GM12878 (cell line): ENCODE measurements around the gene SCTR. TPM values are rescaled to one million over a fixed set of nuclear protein-coding genes. Genes with fewer than 3 reads are reported as not detected.

Experiments
- ATAC-seq: fragments of 200-7000 bp; cut with Tn5 transposase; 3 replicates; pipeline ENCODE4 v1.9.1; 2020; ENCODE audit warnings: mild to moderate bottlenecking, moderate library complexity
- BruUV-seq: library from RNA; stranded (reverse); fragments of 400-500 nt; replicated peaks from 2 replicates; lab custom pipeline; 2021; lab: Mats Ljungman, UMichigan
- CTCF ChIA-PET: fragments of 300-600 bp; sonication (Branson Sonifier 250); formaldehyde crosslinking; extraction: SDS; loops from one replicate; lab custom pipeline; 2021; ENCODE audit warnings: inconsistent platforms; lab: Yijun Ruan, JAX
- POLR2A ChIA-PET: fragments of 350-600 bp; formaldehyde crosslinking; extraction: SDS; loops from one replicate; lab custom pipeline; 2021; ENCODE audit warnings: inconsistent platforms; lab: Charles Lee
- RAD21 ChIA-PET: fragments of 300-600 bp; sonication (Branson Sonifier 250); formaldehyde crosslinking; loops from one replicate; lab custom pipeline; 2023; ENCODE audit warnings: antibody characterized with exemption; ENCODE audit not compliant: unreplicated experiment; lab: Charles Lee
- SMC1A ChIA-PET: fragments of 300-600 bp; sonication (Branson Sonifier 250); formaldehyde crosslinking; loops from one replicate; lab custom pipeline; 2023; ENCODE audit not compliant: unreplicated experiment, uncharacterized antibody; lab: Charles Lee
- DNase-seq: peaks from one replicate; pipeline ENCODE4 v3.0.0-alpha.2; 2011; ENCODE audit warnings: low read depth, low spot score
- FAIRE-seq: peaks from 3 replicates; lab custom pipeline; 2011; peaks lifted over from hg19 to GRCh38; lab: Jason Lieb, UNC
- H2AFZ ChIP-seq: 2 replicates; pipeline ENCODE4 v1.6.0; 2011; ENCODE audit warnings: low read depth, low read length, control low read depth; ENCODE audit not compliant: control insufficient read depth
- H3K27ac ChIP-seq: 2 replicates; pipeline ENCODE4 v1.5.1; 2011; ENCODE audit warnings: control low read depth; ENCODE audit not compliant: control insufficient read depth, insufficient read depth
- H3K27me3 ChIP-seq, 2 experiments: replicated peaks in 1 of 2; 2 replicates each; pipeline versions ENCODE4 v1.6.0 to v1.6.1; 2011; ENCODE audit warnings: low read length in 1 of 2; ENCODE audit not compliant: control insufficient read depth in 2 of 2, insufficient read depth in 2 of 2
- H3K36me3 ChIP-seq, 2 experiments: 2 replicates each; pipeline ENCODE4 v1.5.1; 2011; ENCODE audit warnings: low read length in 1 of 2; ENCODE audit not compliant: control insufficient read depth in 2 of 2, insufficient read depth in 2 of 2
- H3K4me1 ChIP-seq: 2 replicates; pipeline ENCODE4 v1.6.1; 2011; ENCODE audit warnings: mild to moderate bottlenecking, low read length, moderate library complexity, mixed read lengths; ENCODE audit not compliant: control insufficient read depth, insufficient read depth
- H3K4me2 ChIP-seq: 2 replicates; pipeline ENCODE4 v1.6.0; 2011; ENCODE audit warnings: control low read depth; ENCODE audit not compliant: control insufficient read depth, insufficient read depth
- H3K4me3 ChIP-seq: fragments of 200-600 bp; sonication (generic); 2 replicates; pipeline ENCODE4 v1.5.1; 2016
- H3K79me2 ChIP-seq: 2 replicates; pipeline ENCODE4 v1.6.0; 2011; ENCODE audit warnings: low read length; ENCODE audit not compliant: control insufficient read depth, insufficient read depth
- H3K9ac ChIP-seq: 2 replicates; pipeline ENCODE4 v1.8.0; 2011; ENCODE audit warnings: low read length, control low read depth, mixed read lengths; ENCODE audit not compliant: control insufficient read depth, insufficient read depth
- H3K9me3 ChIP-seq: replicated peaks from 3 replicates; pipeline ENCODE4 v1.5.1; 2011; ENCODE audit warnings: mild to moderate bottlenecking, low read length; ENCODE audit not compliant: control insufficient read depth, insufficient read depth
- H4K20me1 ChIP-seq: 2 replicates; pipeline ENCODE4 v1.6.0; 2011; ENCODE audit not compliant: control insufficient read depth, insufficient read depth
- EGR1 ChIP-seq, 2 experiments: IDR thresholded peaks; 1 replicate in 1 of 2; 2 replicates in 1 of 2; pipeline ENCODE4 v1.6.1; 2011 to 2012; ENCODE audit warnings: low read depth in 2 of 2, low read length in 2 of 2, borderline replicate concordance in 1 of 2, mild to moderate bottlenecking in 1 of 2, moderate library complexity in 1 of 2
- HDAC2 ChIP-seq: fragments of 200-600 bp; sonication (generic); IDR thresholded peaks from 2 replicates; pipeline ENCODE4 v1.6.1; 2017
- IRF4 ChIP-seq: IDR thresholded peaks from 2 replicates; pipeline ENCODE4 v1.6.1; 2011; ENCODE audit warnings: low read depth, low read length
- MEF2B ChIP-seq: fragments of 450-650 bp; IDR thresholded peaks from 2 replicates; pipeline ENCODE4 v1.6.1; 2018; ENCODE audit warnings: mild to moderate bottlenecking, moderate library complexity; ENCODE audit not compliant: partially characterized antibody, poor library complexity, severe bottlenecking
- MTA3 ChIP-seq: IDR thresholded peaks from 2 replicates; pipeline ENCODE4 v1.6.1; 2012; ENCODE audit warnings: low read length, inconsistent platforms, borderline replicate concordance
- MYC ChIP-seq: IDR thresholded peaks from 2 replicates; pipeline ENCODE4 v1.6.1; 2011; ENCODE audit warnings: mild to moderate bottlenecking, low read length, moderate library complexity, inconsistent platforms; ENCODE audit not compliant: insufficient read depth, insufficient replicate concordance, insufficient read length, severe bottlenecking
- NFIC ChIP-seq: IDR thresholded peaks from 2 replicates; pipeline ENCODE4 v1.6.1; 2012; ENCODE audit warnings: low read depth, mild to moderate bottlenecking, inconsistent platforms, low read length, moderate library complexity
- POLR2AphosphoS2 ChIP-seq: IDR thresholded peaks from 2 replicates; pipeline ENCODE4 v1.6.1; 2011; ENCODE audit warnings: low read depth, mild to moderate bottlenecking, low read length, improper control_type of control experiment, moderate library complexity
- RAD51 ChIP-seq: fragments of 450-650 bp; IDR thresholded peaks from 2 replicates; pipeline ENCODE4 v1.6.1; 2016; ENCODE audit warnings: moderate library complexity, mild to moderate bottlenecking, inconsistent platforms
- WRNIP1 ChIP-seq: IDR thresholded peaks from 2 replicates; pipeline ENCODE4 v1.6.1; 2011; ENCODE audit warnings: low read depth, low read length, improper control_type of control experiment, borderline replicate concordance
- ZNF217 ChIP-seq: fragments of 450-650 bp; IDR thresholded peaks from 2 replicates; pipeline ENCODE4 v1.6.1; 2017; ENCODE audit warnings: antibody characterized with exemption, mild to moderate bottlenecking
- WGBS: methylation state at CpG from one replicate; pipeline ENCODE4 v1.1.6; 2016; ENCODE audit warnings: low lambda C conversion rate; ENCODE audit not compliant: insufficient replicate concordance, insufficient coverage; ENCODE audit errors: missing lambda C conversion rate; 5-methylcytosine and 5-hydroxymethylcytosine counted together
- in situ Hi-C: fragments of 300-500 bp; cut with MboI; formaldehyde crosslinking; loops from 9 replicates; pipeline ENCODE4 v1.14.3; 2018; ENCODE audit warnings: mixed read lengths
- intact Hi-C: fragments of 100-400 bp; cut with micrococcal nuclease; formaldehyde crosslinking; loops from one replicate; pipeline ENCODE4 v1.14.2; 2022; ENCODE audit not compliant: unreplicated experiment
- polyA plus RNA-seq, 11 experiments: library from polyadenylated mRNA; depleted of rRNA in 4 of 11; unstranded in 6 of 11; stranded (reverse) in 5 of 11; fragments of >200 nt; fragmentation: Nextera tagmentation in 4 of 11; fragmentation: Illumina TruSeq in 1 of 11; extraction: Ambion mirVana in 4 of 11; extraction: Trizol in 1 of 11; gene quantifications; 1 replicate in 1 of 11; 2 replicates in 10 of 11; pipeline versions ENCODE4 v1.2.1 to v1.2.3, GENCODE V29; 2011 to 2016; ENCODE audit warnings: inconsistent platforms in 2 of 11, missing spikeins in 2 of 11, low read depth in 1 of 11
- total RNA-seq, 4 experiments: library from RNA; depleted of rRNA in 3 of 4; stranded (reverse); fragments of >200 nt in 3 of 4; fragmentation: Illumina TruSeq in 1 of 4; extraction: Trizol in 1 of 4; gene quantifications; 2 replicates each; pipeline versions ENCODE4 v1.2.1 to v1.2.3, GENCODE V29; 2013 to 2021
- TF ChIP-seq, protein P1 (sequence below): fragments of 450-650 bp; IDR thresholded peaks from 2 replicates; pipeline ENCODE4 v1.6.1; 2017; ENCODE audit warnings: low read depth, mild to moderate bottlenecking, moderate library complexity
- TF ChIP-seq, protein P2 (sequence below): IDR thresholded peaks from 2 replicates; pipeline ENCODE4 v1.6.1; 2011; ENCODE audit warnings: borderline replicate concordance, low read depth, mild to moderate bottlenecking, moderate library complexity, mixed read lengths, low read length; ENCODE audit not compliant: insufficient read depth; ENCODE audit errors: extremely low read length
- TF ChIP-seq, protein P3 (sequence below): IDR thresholded peaks from 2 replicates; pipeline ENCODE4 v1.6.1; 2012; ENCODE audit warnings: low read depth, low read length, improper control_type of control experiment

Gene SCTR
- total and polyA plus RNA-seq, 10 of the 15 experiments (the other 5 are each of a cell fraction or from before 2014, with no cell fraction given) = 0.26 TPM; not detected in 9

DNA sequence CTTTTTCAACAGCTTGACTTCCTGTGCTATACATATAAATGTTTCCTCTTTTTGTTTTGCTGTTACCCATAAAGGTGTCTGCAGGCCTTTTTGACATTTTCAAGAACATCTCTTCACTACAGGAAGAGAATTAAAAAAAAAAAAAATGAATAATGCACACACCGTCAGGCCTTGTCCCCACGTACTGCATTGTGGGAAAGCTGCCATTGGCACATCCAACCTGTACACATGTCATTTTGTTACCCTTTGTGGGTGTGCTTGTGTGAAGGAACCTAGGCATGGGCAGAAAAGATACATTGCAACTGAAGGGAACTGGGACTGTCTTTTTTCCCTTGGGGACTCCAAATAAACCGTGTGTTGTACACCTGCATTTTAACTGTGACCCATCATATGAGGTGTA is 109.4 kb downstream of the SCTR start:
- CTCF ChIA-PET = interaction anchor here (1.0 to 3.5 kb wide), 8 partner anchors 11 to 288 kb away, joined by 3 to 31 read pairs (median 4); no protein-coding TSS in a partner anchor
- Histone ChIP-seq H3K27me3 (no peaks in the 10 kb centered on the region), H3K79me2 (no peaks in the 10 kb centered on the region), H3K4me2 (no peak overlapping the region), H3K4me1 (no peaks in the 10 kb centered on the region), H3K9me3 (no peaks in the 10 kb centered on the region), H2AFZ (no peak overlapping the region), H3K36me3 (no peaks in the 10 kb centered on the region), H3K4me3 (no peak overlapping the region), H3K9ac (no peak overlapping the region), H3K27ac (no peak overlapping the region), H4K20me1 (no peaks in the 10 kb centered on the region)
- WGBS = 68% methylated on average over 3 of the region's 3 CpGs
- DNase-seq (no peak), FAIRE-seq (no peak), ATAC-seq (no peak)
- in situ Hi-C loops (loop anchor here (5.0 kb wide), 1 partner anchor 247 kb away; no protein-coding TSS in a partner anchor), intact Hi-C loops (no loop called here)
- no TSS peak for BruUV-seq
- SMC1A ChIA-PET = interaction anchor here (0.9 to 4.5 kb wide), 3 partner anchors 16 to 68 kb away, joined by 3 to 23 read pairs (median 3); partner anchors contain the start of gene TMEM37
- TF ChIP-seq HDAC2 (no peak), MEF2B (peak; percentile 39)
- TF ChIP-seq, protein P1, sequence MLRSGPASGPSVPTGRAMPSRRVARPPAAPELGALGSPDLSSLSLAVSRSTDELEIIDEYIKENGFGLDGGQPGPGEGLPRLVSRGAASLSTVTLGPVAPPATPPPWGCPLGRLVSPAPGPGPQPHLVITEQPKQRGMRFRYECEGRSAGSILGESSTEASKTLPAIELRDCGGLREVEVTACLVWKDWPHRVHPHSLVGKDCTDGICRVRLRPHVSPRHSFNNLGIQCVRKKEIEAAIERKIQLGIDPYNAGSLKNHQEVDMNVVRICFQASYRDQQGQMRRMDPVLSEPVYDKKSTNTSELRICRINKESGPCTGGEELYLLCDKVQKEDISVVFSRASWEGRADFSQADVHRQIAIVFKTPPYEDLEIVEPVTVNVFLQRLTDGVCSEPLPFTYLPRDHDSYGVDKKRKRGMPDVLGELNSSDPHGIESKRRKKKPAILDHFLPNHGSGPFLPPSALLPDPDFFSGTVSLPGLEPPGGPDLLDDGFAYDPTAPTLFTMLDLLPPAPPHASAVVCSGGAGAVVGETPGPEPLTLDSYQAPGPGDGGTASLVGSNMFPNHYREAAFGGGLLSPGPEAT = no peak
- POLR2A ChIA-PET = no interaction called here
- RAD21 ChIA-PET = interaction anchor here (1.2 kb wide), 1 partner anchor 19 kb away, joined by 3 read pairs; no protein-coding TSS in a partner anchor

DNA sequence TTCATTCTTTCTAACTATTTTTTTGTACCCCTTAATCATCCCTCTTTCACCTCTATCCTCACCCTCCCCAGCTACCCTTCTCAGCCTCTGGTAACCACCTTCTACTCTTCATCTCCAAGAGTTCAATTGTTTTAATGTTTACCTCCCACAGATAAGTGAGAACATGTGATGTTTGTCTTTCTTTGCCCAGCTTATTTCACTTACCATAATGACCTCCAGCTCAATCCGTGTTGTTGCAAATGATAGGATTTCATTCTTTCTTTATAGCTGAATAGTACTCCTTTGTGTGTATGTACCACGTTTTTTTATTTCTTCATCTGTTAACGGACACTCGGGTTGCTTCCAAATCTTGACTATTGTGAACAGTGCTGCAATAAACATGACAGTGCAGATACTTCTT is 114.8 kb downstream of the SCTR start:
- Histone ChIP-seq H3K4me1 (no peaks in the 10 kb centered on the region), H3K27ac (no peak overlapping the region), H3K27me3 (no peaks in the 10 kb centered on the region), H3K79me2 (no peaks in the 10 kb centered on the region), H3K4me2 (no peak overlapping the region), H3K9me3 (no peaks in the 10 kb centered on the region), H3K4me3 (no peak overlapping the region), H2AFZ (no peak overlapping the region), H3K36me3 (no peaks in the 10 kb centered on the region), H4K20me1 (no peaks in the 10 kb centered on the region), H3K9ac (no peak overlapping the region)
- POLR2A ChIA-PET = interaction anchor here (1.1 kb wide), 1 partner anchor 22 kb away, joined by 3 read pairs; no protein-coding TSS in a partner anchor
- in situ Hi-C loops = no loop called here
- BruUV-seq = no TSS peak
- DNase-seq (no peak), ATAC-seq (no peak), FAIRE-seq (no peak)
- RAD21 ChIA-PET = interaction anchor here (1.0 to 7.3 kb wide), 5 partner anchors 11 to 231 kb away, joined by 3 to 75 read pairs (median 5); no protein-coding TSS in a partner anchor
- SMC1A ChIA-PET = interaction anchor here (0.7 to 4.6 kb wide), 12 partner anchors 9 to 255 kb away, joined by 3 to 62 read pairs (median 3); no protein-coding TSS in a partner anchor
- intact Hi-C loops = loop anchor here (2.0 to 5.0 kb wide), 2 partner anchors 233 to 251 kb away; no protein-coding TSS in a partner anchor
- CTCF ChIA-PET = interaction anchor here (0.7 to 10.3 kb wide), 13 partner anchors 10 to 231 kb away, joined by 3 to 187 read pairs (median 3); no protein-coding TSS in a partner anchor
- WGBS = 45% methylated on average over 4 of the region's 4 CpGs
- TF ChIP-seq MYC = no peak
- TF ChIP-seq POLR2AphosphoS2 = no peak
- TF ChIP-seq NFIC = no peak
- no peak for TF ChIP-seq EGR1 (IDR thresholded peaks at IDR 0.05; ENCODE audit: borderline replicate concordance in 1 of 2, low read depth in 2 of 2, low read length in 2 of 2)
- no peak for TF ChIP-seq ZNF217
- no peak for TF ChIP-seq RAD51
- TF ChIP-seq MTA3 = no peak
- TF ChIP-seq, protein P2, sequence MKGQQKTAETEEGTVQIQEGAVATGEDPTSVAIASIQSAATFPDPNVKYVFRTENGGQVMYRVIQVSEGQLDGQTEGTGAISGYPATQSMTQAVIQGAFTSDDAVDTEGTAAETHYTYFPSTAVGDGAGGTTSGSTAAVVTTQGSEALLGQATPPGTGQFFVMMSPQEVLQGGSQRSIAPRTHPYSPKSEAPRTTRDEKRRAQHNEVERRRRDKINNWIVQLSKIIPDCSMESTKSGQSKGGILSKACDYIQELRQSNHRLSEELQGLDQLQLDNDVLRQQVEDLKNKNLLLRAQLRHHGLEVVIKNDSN = no peak
- TF ChIP-seq, protein P3, sequence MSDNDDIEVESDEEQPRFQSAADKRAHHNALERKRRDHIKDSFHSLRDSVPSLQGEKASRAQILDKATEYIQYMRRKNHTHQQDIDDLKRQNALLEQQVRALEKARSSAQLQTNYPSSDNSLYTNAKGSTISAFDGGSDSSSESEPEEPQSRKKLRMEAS = no peak
- no peak for TF ChIP-seq WRNIP1
- TF ChIP-seq IRF4 = no peak
